Nucleus accumbens (tissue), 56 donors: ENCODE data around the gene ZNF600.
"Not testable (repeated sequence)": the region's sequence is repeated elsewhere in the genome, so short reads cannot be mapped to it uniquely, and the experiment has no call there.

Experiments
- DNase-seq, 56 donors: peaks; one replicate each; lab custom pipeline; 2025; lab: John Stamatoyannopoulos, UW

The ZNF600 gene

GRCh38 chr19:52742516-52742915 is 44.1 kb downstream of the ZNF600 start:
- DNase-seq: no peak

- no peak for DNase-seq
Observed at GRCh38 chr19:52741951-52742485, 44.6 kb downstream of the ZNF600 start.

- not testable (repeated sequence) for DNase-seq
Observed at GRCh38 chr19:52741371-52741770, 45.2 kb downstream of the ZNF600 start.

DNA sequence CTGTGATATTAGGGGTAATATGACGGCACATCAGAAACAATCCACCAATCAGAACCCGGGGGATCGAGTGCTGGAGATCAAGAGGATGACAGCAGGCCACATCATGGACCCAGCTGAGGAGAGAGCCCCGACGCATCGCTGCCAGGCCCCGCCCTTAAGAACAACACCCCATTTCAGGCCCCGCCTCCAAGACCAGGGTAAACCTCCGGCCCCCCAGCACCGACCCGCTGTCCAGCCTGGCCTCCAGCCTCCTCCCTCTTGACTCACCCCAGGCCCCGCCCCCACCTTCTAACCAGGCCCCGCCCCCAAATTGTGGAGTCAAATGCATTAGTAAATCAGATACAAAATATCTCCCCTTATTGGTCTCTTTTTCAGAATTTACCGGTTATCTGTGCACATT is 47.0 kb downstream of the ZNF600 start:
- DNase-seq: no peak

DNA sequence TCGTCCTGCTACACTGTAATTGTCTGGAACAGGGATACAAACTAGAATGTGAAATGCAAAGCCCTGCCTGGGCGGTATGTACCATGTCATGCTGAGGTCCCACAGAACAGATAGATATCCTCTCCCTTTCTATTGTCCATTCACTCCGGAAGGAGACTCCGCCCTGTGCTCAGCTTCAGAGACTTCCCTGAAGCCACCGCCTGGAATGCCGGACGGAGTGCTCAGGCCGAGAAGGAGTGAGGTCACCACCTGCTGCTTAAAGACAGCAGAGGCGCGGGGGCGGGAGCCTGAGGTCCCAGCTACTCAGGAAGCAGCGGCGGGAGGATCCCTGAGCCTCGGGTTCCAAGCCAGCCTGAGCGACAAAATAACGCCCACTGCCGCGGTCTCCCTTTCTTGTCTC is 50.9 kb downstream of the ZNF600 start:
- DNase-seq: peak in 17 of 56 donors; percentile 2 to 41 (median 12)

DNA sequence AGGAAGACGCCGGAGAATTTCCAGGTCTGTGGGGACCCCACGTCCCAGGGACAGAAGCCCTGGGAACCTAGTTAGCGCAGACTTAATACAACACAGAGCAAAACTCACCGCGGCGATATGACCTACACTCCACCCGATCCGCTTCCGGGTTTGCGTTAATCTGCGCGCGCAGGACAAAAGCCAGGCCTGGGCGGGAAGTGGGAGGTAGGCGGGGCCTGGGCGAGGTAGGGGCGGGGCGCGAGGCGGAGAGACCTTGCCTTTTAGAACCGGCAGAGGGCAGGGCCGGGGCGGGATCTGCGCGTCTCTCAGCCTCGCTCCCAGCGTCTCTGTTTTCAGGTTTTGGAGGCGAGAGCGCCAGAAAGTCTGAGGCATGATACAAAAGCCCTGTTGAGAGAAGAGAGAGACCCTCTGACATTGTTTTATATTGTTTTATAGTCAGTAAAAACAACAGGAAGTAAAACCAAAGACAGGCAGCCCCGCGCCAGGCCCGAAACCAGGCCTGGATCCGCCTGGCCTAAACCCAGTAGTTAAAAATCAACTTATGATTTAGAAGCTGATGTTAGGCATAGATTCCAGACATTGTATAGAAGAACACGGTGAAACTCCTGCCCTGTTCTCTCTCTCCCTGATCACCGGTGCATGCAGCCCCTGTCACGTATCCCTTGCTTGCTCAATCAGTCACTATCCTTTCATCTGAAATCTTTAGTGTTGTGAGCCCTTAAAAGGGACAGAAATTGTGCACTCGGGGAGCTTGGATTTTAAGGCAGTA is 51.5 kb downstream of the ZNF600 start, which contains the start of gene ZNF611:
Gene ZNF611, minus strand, starts transcription at position 152 of the 769 bp plus-strand sequence. CDS start 19,150 bp downstream, outside the sequence.
- peak; percentile 52 to 99 (median 94) for DNase-seq

- DNase-seq: peak in 27 of 56 donors; percentile 11 to 62 (median 44)
Observed at GRCh38 chr19:52734331-52734892, 52.2 kb downstream of the ZNF600 start.

- DNase-seq: not testable (repeated sequence)
Observed at GRCh38 chr19:52726051-52726450, 60.5 kb downstream of the ZNF600 start.

DNA sequence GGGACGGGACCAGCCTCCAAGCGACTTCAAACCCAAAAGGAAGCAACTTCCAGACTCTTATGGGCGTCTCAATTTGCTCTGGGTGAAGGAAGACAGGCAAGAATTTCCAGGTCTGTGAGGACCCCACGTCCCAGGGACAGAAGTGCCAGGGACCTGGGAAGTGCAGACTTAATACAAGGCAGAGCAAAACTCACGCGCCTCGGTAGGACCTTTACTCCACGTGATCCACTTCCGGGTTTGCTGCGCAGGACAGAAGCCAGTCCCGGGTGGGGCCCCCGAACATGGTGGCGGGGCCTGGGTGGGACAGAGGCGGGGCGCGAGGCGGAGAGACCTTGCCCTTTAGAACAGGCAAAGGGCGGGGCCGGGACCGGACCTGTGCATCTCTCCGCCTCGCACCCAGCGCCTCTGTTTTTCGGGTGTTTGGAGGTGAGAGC is 61.0 kb downstream of the ZNF600 start:
- DNase-seq: no peak

DNA sequence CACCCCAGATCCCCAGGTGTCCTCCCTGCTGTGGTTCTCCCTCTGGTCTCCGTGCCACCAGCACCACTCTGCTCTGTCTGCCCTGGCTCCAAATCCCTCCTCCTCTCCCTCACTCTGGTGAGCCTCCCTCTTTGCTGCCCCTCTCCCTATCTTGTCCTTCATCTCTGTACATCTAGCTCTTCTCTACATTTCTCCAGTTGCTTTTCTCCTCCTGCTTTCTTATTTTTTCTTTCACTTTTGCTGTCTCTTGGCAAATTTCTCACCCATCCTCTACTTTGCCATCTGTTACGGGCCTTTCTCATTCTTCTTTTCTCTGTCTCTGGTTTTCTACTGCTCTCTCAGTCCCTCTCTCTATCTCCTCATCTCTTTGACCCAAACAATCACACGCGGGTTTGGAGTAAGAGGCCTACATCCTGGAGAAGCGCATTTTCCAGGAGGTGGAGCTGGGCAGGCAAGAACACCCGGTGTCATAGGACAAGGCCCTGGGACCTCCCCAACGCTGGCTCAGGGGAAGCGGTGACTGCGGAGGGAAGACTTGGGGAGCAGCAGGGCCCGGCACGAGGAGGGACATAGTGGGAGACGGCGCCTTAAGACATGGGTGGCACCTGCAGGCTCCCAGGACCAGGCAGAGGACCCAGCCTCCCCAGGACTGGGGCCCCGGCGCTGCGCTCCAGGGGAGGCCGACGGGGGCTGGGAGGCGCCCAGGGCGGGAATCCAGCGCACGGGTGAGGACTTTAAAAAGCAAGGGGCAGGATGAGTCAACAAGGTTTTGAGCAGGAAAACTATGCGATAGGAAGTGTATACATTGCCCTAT is 61.7 kb downstream of the ZNF600 start:
- DNase-seq: no peak

- DNase-seq: not testable (repeated sequence)
Observed at GRCh38 chr19:52723907-52724598, 62.5 kb downstream of the ZNF600 start.

DNA sequence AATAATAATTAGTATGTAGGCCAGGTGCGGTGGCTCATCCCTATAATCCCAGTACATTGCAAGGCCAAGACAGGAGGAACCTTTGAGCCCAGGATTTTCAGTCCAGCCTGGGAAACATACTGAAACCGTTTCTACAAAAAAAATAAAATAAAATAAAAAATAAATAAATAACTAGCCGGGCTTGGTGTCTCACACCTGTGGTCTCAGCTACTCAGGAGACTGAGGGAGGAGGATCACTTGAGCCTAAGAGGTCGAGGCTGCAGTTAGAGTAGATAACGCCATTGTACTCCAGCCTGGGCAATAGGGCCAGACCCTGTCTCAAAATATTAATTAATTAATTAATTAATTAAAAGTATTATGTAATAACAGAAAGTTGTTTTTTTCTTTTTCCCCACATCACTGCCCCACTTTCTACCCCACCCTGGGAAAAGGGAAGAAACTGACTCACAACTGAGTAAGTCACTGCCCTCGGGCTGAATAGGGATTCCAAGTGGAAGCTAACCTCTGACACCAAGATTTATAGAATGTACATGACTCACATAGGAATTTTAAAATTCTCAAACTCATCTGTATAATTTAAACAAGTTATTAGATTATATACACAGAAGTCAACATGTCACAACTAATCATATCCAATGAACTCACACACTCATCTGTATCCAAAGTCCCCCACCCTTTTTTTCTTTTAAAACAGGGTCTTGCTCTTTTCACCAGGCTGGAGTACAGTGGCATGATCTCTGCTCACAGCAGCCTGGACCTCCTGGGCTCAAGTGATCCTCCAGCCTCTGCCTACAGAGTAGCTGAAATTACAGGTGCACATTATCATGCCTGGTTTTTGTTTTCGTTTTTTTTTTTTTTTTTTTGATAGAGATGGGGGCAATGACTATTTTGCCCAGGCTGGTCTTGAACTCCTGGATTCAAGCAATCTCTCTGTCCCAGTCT is 64.3 kb downstream of the ZNF600 start:
- no peak for DNase-seq

DNA sequence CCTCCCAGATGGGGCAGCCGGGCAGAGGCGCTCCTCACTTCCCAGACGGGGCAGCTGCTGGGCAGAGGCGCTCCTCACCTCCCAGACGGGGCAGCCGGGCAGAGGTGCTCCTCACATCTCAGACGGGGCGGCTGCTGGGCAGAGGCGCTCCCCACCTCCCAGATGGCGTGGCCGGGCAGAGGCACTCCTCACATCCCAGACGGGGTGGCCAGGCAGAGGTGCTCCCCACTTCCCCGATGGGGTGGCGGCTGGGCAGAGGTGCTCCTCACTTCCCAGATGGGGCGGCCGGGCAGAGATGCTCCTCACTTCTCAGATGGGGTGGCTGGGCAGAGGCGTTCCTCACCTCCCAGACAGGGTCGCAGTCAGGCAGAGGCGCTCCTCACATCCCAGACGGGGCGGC is 66.0 kb downstream of the ZNF600 start:
- not testable (repeated sequence) for DNase-seq

- DNase-seq: no peak
Observed at GRCh38 chr19:52716522-52716921, 70.1 kb downstream of the ZNF600 start.

GRCh38 chr19:52715902-52716301 is 70.7 kb downstream of the ZNF600 start:
- not testable (repeated sequence) for DNase-seq

DNA sequence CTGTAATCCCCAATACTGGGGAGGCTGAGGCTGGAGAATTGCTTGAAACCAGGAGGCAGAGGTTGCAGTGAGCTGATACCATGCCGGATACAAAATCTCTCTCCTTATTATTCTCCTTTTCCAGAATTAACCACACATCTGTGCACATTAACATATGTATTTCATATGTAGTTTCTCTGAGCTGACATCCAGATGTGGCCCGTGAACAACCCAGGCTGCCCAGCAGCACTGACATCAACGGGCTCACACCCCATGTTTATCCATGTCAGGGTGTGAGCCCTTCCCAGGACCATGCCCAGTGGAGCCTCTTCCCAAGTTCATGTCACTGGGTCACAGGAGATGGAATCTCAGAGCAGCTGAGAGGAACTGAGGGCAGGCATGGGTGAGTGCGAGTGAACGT is 71.3 kb downstream of the ZNF600 start:
- DNase-seq: not testable (repeated sequence)
